HL-60 (cell line): ENCODE results near the gene NGLY1.

Source experiments
- DNase-seq, 2 experiments: peaks; one replicate each; pipeline ENCODE4 v3.0.0-alpha.2; 2010 to 2020; ENCODE audit warnings: low read depth in 1 of 2, low spot score in 1 of 2
- H3K27ac ChIP-seq: fragments of 250-450 bp; sonication (Bioruptor Pico); replicated peaks from 2 replicates; pipeline ENCODE4 v1.5.1; 2020; ENCODE audit warnings: mild to moderate bottlenecking, moderate library complexity
- H3K27me3 ChIP-seq: fragments of 250-450 bp; sonication (Bioruptor Pico); 2 replicates; pipeline ENCODE4 v1.5.1; 2021; ENCODE audit warnings: mild to moderate bottlenecking, moderate library complexity; ENCODE audit not compliant: insufficient read depth, poor library complexity, severe bottlenecking
- H3K4me3 ChIP-seq: replicated peaks from 2 replicates; pipeline ENCODE4 v1.5.1; 2011; ENCODE audit warnings: mild to moderate bottlenecking, control low read depth, low read length; ENCODE audit not compliant: insufficient read depth
- GABPA ChIP-seq: IDR thresholded peaks from 2 replicates; pipeline ENCODE4 v1.6.1; 2012; ENCODE audit warnings: low read depth
- POLR2AphosphoS5 ChIP-seq: IDR thresholded peaks from 2 replicates; pipeline ENCODE4 v1.6.1; 2012; ENCODE audit warnings: low read depth
- REST ChIP-seq: IDR thresholded peaks from 2 replicates; pipeline ENCODE4 v1.6.1; 2012; ENCODE audit warnings: low read depth; ENCODE audit not compliant: insufficient replicate concordance
- SPI1 ChIP-seq: IDR thresholded peaks from 2 replicates; pipeline ENCODE4 v1.6.1; 2012; ENCODE audit warnings: low read depth, mild to moderate bottlenecking, borderline replicate concordance
- TF ChIP-seq, protein P1 (sequence below): IDR thresholded peaks from one replicate; pipeline ENCODE4 v1.5.1; 2011; ENCODE audit warnings: low read length, control low read depth, inconsistent platforms; ENCODE audit not compliant: insufficient read depth

Gene NGLY1

DNA sequence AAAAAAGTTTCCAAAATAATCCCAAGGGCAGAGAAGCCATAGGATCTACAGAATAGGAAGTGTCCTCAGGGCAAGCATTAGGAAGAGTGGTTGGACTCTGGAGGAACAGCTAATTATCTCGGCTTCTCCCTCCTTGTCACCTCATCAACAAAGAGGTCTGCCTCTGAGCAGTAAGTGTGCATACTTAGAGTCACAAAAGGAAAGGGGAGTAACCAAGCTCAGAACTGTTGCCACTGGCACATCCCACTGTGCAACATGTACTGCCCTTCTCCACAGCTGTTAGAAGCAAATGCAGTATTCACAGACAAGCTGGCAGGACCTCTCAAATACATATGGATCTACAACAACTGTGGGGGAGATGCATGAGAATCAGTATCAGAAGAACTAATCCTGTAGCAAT lies 31.5 kb downstream of the NGLY1 start:
- no peak for TF ChIP-seq POLR2AphosphoS5
- TF ChIP-seq, protein P1, sequence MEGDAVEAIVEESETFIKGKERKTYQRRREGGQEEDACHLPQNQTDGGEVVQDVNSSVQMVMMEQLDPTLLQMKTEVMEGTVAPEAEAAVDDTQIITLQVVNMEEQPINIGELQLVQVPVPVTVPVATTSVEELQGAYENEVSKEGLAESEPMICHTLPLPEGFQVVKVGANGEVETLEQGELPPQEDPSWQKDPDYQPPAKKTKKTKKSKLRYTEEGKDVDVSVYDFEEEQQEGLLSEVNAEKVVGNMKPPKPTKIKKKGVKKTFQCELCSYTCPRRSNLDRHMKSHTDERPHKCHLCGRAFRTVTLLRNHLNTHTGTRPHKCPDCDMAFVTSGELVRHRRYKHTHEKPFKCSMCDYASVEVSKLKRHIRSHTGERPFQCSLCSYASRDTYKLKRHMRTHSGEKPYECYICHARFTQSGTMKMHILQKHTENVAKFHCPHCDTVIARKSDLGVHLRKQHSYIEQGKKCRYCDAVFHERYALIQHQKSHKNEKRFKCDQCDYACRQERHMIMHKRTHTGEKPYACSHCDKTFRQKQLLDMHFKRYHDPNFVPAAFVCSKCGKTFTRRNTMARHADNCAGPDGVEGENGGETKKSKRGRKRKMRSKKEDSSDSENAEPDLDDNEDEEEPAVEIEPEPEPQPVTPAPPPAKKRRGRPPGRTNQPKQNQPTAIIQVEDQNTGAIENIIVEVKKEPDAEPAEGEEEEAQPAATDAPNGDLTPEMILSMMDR, result no peak
- no peak for TF ChIP-seq GABPA
- no peak for TF ChIP-seq REST
- TF ChIP-seq SPI1, result no peak
- Histone ChIP-seq H3K27me3 (no peaks in the 10 kb centered on the region), H3K27ac (no peak overlapping the region), H3K4me3 (no peak overlapping the region)
- DNase-seq, result no peak

- TF ChIP-seq SPI1, result no peak
- no peak for TF ChIP-seq REST
- no peak for TF ChIP-seq GABPA
- TF ChIP-seq, protein P1, result no peak
- no peak for TF ChIP-seq POLR2AphosphoS5
- Histone ChIP-seq H3K4me3 (no peak overlapping the region), H3K27ac (no peak overlapping the region), H3K27me3 (no peaks in the 10 kb centered on the region)
- DNase-seq, result no peak
Measured at GRCh38 chr3:25751048-25751447, 32.2 kb downstream of the NGLY1 start.

GRCh38 chr3:25749031-25749581 lies 34.1 kb downstream of the NGLY1 start:
- no peaks in the 10 kb centered on the region for H3K27me3 ChIP-seq
- TF ChIP-seq REST (no peak), POLR2AphosphoS5 (no peak), GABPA (no peak), SPI1 (no peak)
- TF ChIP-seq, protein P1, result no peak
- no peak overlapping the region for H3K4me3 ChIP-seq
- DNase-seq, result no peak
- no peak overlapping the region for H3K27ac ChIP-seq
